Measurements from ENCODE around the gene IQCC. TPM values are rescaled to one million over a fixed set of nuclear protein-coding genes. Genes with fewer than 3 reads are reported as not detected.

IQCC gene
- polyA plus RNA-seq, 1 donor (not counting 4 experiments of a cell fraction or from before 2014, with no cell fraction given), result 1.5 TPM

DNA sequence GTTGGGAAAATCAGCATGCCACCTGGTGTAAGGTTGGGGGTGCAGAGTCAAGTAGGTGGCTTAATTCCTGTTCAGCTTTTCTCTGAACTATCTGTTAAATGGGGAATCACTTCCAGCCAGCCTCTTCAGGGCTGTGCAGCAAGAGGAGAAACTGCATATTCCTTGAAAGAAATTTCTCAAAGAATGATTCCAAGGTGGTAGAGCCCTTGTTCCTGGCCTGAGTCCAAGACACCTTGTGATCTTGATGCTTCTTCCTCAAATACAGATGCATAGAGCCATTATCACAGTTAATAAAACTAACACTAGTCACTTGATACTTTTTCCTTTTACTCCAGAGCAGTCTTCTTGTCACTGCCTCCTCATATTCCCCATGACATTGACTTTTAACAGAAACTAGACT lies 20.8 kb upstream of the IQCC start:
- Histone ChIP-seq H3K27me3 (ENCODE audit: control insufficient read depth, extremely low read depth, insufficient read depth, low read length) (no peaks in the 10 kb centered on the region), H2AFZ (ENCODE audit: control insufficient read depth, low read length) (no peak overlapping the region), H3K27ac (ENCODE audit: control insufficient read depth, insufficient read depth, low read length) (no peak overlapping the region), H3K4me3 (ENCODE audit: control insufficient read depth in 2 of 3, extremely low read depth in 1 of 3, insufficient read depth in 2 of 3, low read depth in 1 of 3, low read length in 3 of 3) (no peak overlapping the region), H3K4me2 (ENCODE audit: control insufficient read depth, extremely low read depth, insufficient read depth, low read depth, low read length) (no peak overlapping the region), H4K20me1 (ENCODE audit: control insufficient read depth, extremely low read depth, insufficient read depth, low read length) (peaks cover 4% of the 10 kb centered on the region), H3K9ac (ENCODE audit: control insufficient read depth, extremely low read depth, insufficient read depth, low read length) (no peak overlapping the region), H3K4me1 (ENCODE audit: control insufficient read depth, extremely low read depth, insufficient read depth, low read length) (peaks cover 15% of the 10 kb centered on the region), H3K79me2 (ENCODE audit: control insufficient read depth, insufficient read depth, low read length) (peaks cover 65% of the 10 kb centered on the region), H3K9me1 (ENCODE audit: control insufficient read depth, extremely low read depth, insufficient read depth, low read length) (peaks cover 7% of the 10 kb centered on the region), H3K9me3 (ENCODE audit: control insufficient read depth, low read depth, low read length) (no peaks in the 10 kb centered on the region), H3K36me3 (ENCODE audit: control insufficient read depth in 2 of 2, extremely low read depth in 1 of 2, insufficient read depth in 2 of 2, low read length in 2 of 2) (peaks cover 23 to 62% of the 10 kb centered on the region in 2 experiments)
- dilution Hi-C loops (cut with MboI; ENCODE audit: extremely low pct_ligation_motif_present, low sequenced_read_pairs), result no loop called here
- TF ChIP-seq, protein P1, sequence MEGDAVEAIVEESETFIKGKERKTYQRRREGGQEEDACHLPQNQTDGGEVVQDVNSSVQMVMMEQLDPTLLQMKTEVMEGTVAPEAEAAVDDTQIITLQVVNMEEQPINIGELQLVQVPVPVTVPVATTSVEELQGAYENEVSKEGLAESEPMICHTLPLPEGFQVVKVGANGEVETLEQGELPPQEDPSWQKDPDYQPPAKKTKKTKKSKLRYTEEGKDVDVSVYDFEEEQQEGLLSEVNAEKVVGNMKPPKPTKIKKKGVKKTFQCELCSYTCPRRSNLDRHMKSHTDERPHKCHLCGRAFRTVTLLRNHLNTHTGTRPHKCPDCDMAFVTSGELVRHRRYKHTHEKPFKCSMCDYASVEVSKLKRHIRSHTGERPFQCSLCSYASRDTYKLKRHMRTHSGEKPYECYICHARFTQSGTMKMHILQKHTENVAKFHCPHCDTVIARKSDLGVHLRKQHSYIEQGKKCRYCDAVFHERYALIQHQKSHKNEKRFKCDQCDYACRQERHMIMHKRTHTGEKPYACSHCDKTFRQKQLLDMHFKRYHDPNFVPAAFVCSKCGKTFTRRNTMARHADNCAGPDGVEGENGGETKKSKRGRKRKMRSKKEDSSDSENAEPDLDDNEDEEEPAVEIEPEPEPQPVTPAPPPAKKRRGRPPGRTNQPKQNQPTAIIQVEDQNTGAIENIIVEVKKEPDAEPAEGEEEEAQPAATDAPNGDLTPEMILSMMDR (optimal IDR thresholded peaks at IDR 0.05 in 1 of 3, IDR thresholded peaks at IDR 0.05 in 1 of 3, conservative IDR thresholded peaks at IDR 0.05 in 1 of 3; ENCODE audit: extremely low read depth in 1 of 3, insufficient read depth in 2 of 3, low read length in 3 of 3), result no peak
- TF ChIP-seq EZH2 (IDR thresholded peaks at IDR 0.05; ENCODE audit: low read length), result no peak
- no peak for DNase-seq (ENCODE audit: low read depth, low spot score)
- FAIRE-seq, result no peak

DNA sequence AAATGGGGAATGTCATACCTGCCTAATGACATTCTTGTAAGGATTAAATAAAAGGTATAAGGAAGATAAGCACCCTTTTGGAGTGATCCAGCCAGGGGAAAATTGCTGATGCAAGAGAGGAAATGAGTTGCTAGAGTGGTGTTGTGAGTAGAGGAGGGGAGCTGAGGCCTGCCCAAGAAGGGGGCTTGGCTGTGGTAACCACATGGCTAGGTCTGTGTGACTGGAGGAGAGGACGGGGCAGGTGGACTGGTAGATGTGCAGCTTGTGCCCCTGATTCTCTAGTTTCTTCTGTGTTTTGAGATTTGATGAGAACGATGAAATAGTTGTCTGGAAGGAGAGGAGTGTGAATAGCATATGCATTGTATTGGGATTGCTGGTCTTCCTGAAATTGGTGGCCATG lies 19.4 kb upstream of the IQCC start:
- peaks cover 4% of the 10 kb centered on the region for H4K20me1 ChIP-seq (ENCODE audit: control insufficient read depth, extremely low read depth, insufficient read depth, low read length)
- peaks cover 11% of the 10 kb centered on the region for H3K4me1 ChIP-seq (ENCODE audit: control insufficient read depth, extremely low read depth, insufficient read depth, low read length)
- H3K36me3 ChIP-seq (ENCODE audit: control insufficient read depth in 2 of 2, extremely low read depth in 1 of 2, insufficient read depth in 2 of 2, low read length in 2 of 2), result peaks cover 29 to 70% of the 10 kb centered on the region in 2 experiments
- peaks cover 7% of the 10 kb centered on the region for H3K9me1 ChIP-seq (ENCODE audit: control insufficient read depth, extremely low read depth, insufficient read depth, low read length)
- TF ChIP-seq EZH2 (IDR thresholded peaks at IDR 0.05; ENCODE audit: low read length), result no peak
- TF ChIP-seq, protein P1 (optimal IDR thresholded peaks at IDR 0.05 in 1 of 3, IDR thresholded peaks at IDR 0.05 in 1 of 3, conservative IDR thresholded peaks at IDR 0.05 in 1 of 3; ENCODE audit: extremely low read depth in 1 of 3, insufficient read depth in 2 of 3, low read length in 3 of 3), result no peak
- no peaks in the 10 kb centered on the region for H3K27me3 ChIP-seq (ENCODE audit: control insufficient read depth, extremely low read depth, insufficient read depth, low read length)
- H3K9me3 ChIP-seq (ENCODE audit: control insufficient read depth, low read depth, low read length), result no peaks in the 10 kb centered on the region
- H3K27ac ChIP-seq (ENCODE audit: control insufficient read depth, insufficient read depth, low read length), result peak overlapping the region; percentile 2
- no peak overlapping the region for H3K4me3 ChIP-seq (ENCODE audit: control insufficient read depth in 2 of 3, extremely low read depth in 1 of 3, insufficient read depth in 2 of 3, low read depth in 1 of 3, low read length in 3 of 3)
- dilution Hi-C loops (cut with MboI; ENCODE audit: extremely low pct_ligation_motif_present, low sequenced_read_pairs), result no loop called here
- peaks cover 56% of the 10 kb centered on the region for H3K79me2 ChIP-seq (ENCODE audit: control insufficient read depth, insufficient read depth, low read length)
- H3K9ac ChIP-seq (ENCODE audit: control insufficient read depth, extremely low read depth, insufficient read depth, low read length), result no peak overlapping the region
- no peak for DNase-seq (ENCODE audit: low read depth, low spot score)
- no peak for FAIRE-seq
- no peak overlapping the region for H3K4me2 ChIP-seq (ENCODE audit: control insufficient read depth, extremely low read depth, insufficient read depth, low read depth, low read length)
- no peak overlapping the region for H2AFZ ChIP-seq (ENCODE audit: control insufficient read depth, low read length)

Data from keratinocyte (primary cell).